GM12872 (cell line): Measurements from ENCODE around the gene CGNL1.

Experiments
- CTCF ChIP-seq: IDR thresholded peaks from 3 replicates; pipeline ENCODE4 v1.5.1; 2011; ENCODE audit warnings: low read depth, mild to moderate bottlenecking, low read length, moderate library complexity; ENCODE audit not compliant: insufficient read depth

The CGNL1 gene

DNA sequence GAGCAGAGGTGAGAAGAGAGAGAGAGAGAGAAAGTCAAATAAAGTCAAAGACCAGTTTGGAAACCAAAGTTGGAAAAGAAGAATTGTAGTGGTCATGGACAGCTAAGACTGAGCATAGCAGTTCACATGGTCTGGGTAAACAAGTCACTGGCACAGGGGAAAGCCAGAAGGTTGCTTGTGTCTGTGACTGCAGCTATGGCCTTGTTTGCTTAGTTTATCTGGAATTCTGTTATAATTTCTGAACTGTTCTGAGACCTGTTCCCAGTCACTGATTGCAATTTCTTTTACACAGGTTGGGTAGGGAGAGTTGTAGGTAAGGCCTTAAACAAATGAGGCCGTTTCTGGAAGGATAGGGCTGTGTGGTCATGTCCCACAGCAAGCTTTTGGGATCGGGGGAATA lies 172.0 kb downstream of the CGNL1 start:
- no peak for TF ChIP-seq CTCF

DNA sequence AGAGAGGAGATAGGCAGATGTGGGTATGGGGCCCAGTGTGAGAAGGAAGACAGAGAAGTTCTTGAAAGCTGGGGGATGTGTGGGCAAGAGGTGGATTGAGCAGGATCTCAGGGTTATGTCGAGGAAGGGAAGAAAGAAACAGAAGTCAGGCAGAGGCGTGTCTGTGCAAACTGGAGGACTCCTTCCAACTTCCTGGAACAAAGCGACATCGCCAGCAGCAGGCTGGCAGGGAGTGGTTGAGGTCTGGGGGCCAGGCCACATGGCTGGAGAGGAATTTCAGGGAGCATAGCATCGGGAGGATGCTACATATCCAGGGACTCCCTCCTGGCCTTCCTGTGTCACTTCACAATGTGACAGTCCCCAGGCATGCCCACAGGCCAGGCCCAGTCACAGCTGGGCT lies 172.5 kb downstream of the CGNL1 start:
- TF ChIP-seq CTCF: no peak

DNA sequence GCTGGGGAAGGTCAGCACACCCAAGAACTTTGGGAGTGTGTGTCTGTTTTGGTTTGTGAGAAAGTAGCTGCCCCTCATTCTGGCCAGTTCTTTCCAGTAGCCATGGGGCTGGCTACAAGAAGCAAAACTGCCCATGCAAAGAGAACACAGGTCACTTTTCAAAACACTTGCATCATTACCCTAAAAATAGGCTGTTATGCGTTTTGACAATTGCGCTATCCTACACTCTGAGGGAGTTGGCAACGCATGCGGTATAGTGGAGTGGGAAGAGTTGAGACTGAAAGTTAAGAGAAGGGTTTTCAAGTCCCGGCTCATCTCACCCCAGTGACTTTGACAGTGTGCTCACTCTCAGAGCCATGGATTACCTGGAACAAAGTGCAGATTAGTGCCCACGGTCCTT lies 173.6 kb downstream of the CGNL1 start:
- TF ChIP-seq CTCF: no peak

- no peak for TF ChIP-seq CTCF
Measured at GRCh38 chr15:57550640-57551039, 174.3 kb downstream of the CGNL1 start.

- TF ChIP-seq CTCF: no peak
Measured at GRCh38 chr15:57551715-57552677, 175.7 kb downstream of the CGNL1 start.

DNA sequence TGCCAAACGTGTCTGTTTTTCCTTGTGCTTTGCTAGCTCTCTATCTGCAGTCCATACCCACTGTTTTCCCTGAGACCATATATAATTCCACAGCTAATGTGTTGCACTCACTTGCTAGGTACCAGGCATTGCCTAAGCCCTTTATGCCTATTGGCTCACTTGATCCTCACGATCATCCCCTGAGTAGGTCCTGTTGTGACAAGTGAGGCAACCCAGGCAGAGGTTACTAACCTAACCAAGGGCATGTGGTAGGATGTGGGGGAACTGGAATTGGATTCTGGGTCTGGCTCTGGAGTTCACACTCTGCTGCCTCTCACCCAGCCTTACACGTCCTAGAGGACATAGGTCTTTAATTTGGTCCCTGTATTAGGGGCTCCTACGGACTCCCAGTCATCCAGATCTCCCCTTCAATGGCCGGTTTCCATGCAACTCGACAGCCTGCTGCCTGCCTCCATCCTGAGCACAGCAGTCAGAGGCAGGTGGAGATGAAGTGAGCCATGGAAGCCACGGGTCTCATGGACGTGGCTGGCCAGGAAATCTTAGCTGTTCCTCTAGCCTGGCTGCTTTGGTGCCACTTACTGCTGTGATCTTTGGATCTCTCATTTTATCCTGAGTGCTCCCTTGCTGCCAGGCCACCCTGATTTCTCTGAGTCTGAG lies 176.5 kb downstream of the CGNL1 start:
- TF ChIP-seq CTCF: no peak

- TF ChIP-seq CTCF: no peak
Measured at GRCh38 chr15:57553526-57553925, 177.2 kb downstream of the CGNL1 start.
